Measurements from ENCODE around the gene CCNK.

Gene CCNK

GRCh38 chr14:99523704-99524055 is 42.5 kb downstream of the CCNK start:
- no peak for TF ChIP-seq CTCF (IDR thresholded peaks at IDR 0.05; ENCODE audit: control extremely low read depth, extremely low read depth, low read depth, missing control alignments)
- ChIA-PET POLR2A (interaction anchor here (0.6 kb wide), 1 partner anchor 103 kb away, joined by 3 read pairs; no protein-coding TSS in a partner anchor), CTCF (interaction anchor here (1.6 kb wide), 1 partner anchor 105 kb away, joined by 7 read pairs; no protein-coding TSS in a partner anchor)
- DNase-seq (ENCODE audit: extremely low spot score), result no peak

GRCh38 chr14:99524091-99524661 is 43.0 kb downstream of the CCNK start:
- TF ChIP-seq CTCF (IDR thresholded peaks at IDR 0.05; ENCODE audit: control extremely low read depth, extremely low read depth, low read depth, missing control alignments), result no peak
- no peak for DNase-seq (ENCODE audit: extremely low spot score)
- POLR2A ChIA-PET, result interaction anchor here (0.6 kb wide), 1 partner anchor 102 kb away, joined by 3 read pairs; no protein-coding TSS in a partner anchor
- CTCF ChIA-PET, result interaction anchor here (0.8 to 1.6 kb wide), 2 partner anchors 9 to 104 kb away, joined by 3 to 7 read pairs; no protein-coding TSS in a partner anchor

GRCh38 chr14:99524804-99525698 is 43.8 kb downstream of the CCNK start:
- no peak for DNase-seq (ENCODE audit: extremely low spot score)
- peak; percentile 14 for TF ChIP-seq CTCF (IDR thresholded peaks at IDR 0.05; ENCODE audit: control extremely low read depth, extremely low read depth, low read depth, missing control alignments)
- ChIA-PET CTCF (interaction anchor here (0.8 to 1.5 kb wide), 2 partner anchors 8 to 104 kb away, joined by 3 to 5 read pairs; no protein-coding TSS in a partner anchor), POLR2A (no interaction called here)

GRCh38 chr14:99525699-99526080 is 44.5 kb downstream of the CCNK start:
- ChIA-PET POLR2A (no interaction called here), CTCF (interaction anchor here (1.5 kb wide), 1 partner anchor 103 kb away, joined by 5 read pairs; no protein-coding TSS in a partner anchor)

GRCh38 chr14:99527026-99527425 is 45.8 kb downstream of the CCNK start:
- POLR2A ChIA-PET, result no interaction called here
- DNase-seq (ENCODE audit: extremely low spot score), result no peak
- no peak for TF ChIP-seq CTCF (IDR thresholded peaks at IDR 0.05; ENCODE audit: control extremely low read depth, extremely low read depth, low read depth, missing control alignments)
- CTCF ChIA-PET, result interaction anchor here (2.3 kb wide), 1 partner anchor 11 kb away, joined by 7 read pairs; no protein-coding TSS in a partner anchor

More at GRCh38 chr14:99525699-99526080, 44.5 kb downstream of the CCNK start:
- TF ChIP-seq CTCF (IDR thresholded peaks at IDR 0.05; ENCODE audit: control extremely low read depth, extremely low read depth, low read depth, missing control alignments), result no peak
- no peak for DNase-seq (ENCODE audit: extremely low spot score)

GRCh38 chr14:99527427-99528076 is 46.3 kb downstream of the CCNK start:
- ChIA-PET CTCF (interaction anchor here (2.3 kb wide), 1 partner anchor 11 kb away, joined by 7 read pairs; no protein-coding TSS in a partner anchor), POLR2A (no interaction called here)

More at GRCh38 chr14:99527427-99528076, 46.3 kb downstream of the CCNK start:
- DNase-seq (ENCODE audit: extremely low spot score), result no peak
- no peak for TF ChIP-seq CTCF (IDR thresholded peaks at IDR 0.05; ENCODE audit: control extremely low read depth, extremely low read depth, low read depth, missing control alignments)
